ENCODE data around the gene CARD11. TPM values are rescaled to one million over a fixed set of nuclear protein-coding genes. Genes with fewer than 3 reads are reported as not detected.
A peak's percentile ranks its signal among the peaks of the same experiment; 100 is the strongest.
"Not testable (repeated sequence)": the region's sequence is repeated elsewhere in the genome, so short reads cannot be mapped to it uniquely, and the experiment has no call there.

CARD11 gene
- total and polyA plus RNA-seq, 9 donors = 0.28 to 2.5 (median 0.80) TPM

- 11 to 14% (median 13%) methylated on average over 14 of the region's 14 CpGs for WGBS, 3 donors
- Histone ChIP-seq H3K4me1 (ENCODE audit: insufficient read depth) (no peaks in the 10 kb centered on the region), H3K9me3 (no peaks in the 10 kb centered on the region), H3K27ac (no peak overlapping the region), H3K27me3 (no peaks in the 10 kb centered on the region), H3K4me3 (no peak overlapping the region), H3K36me3 (no peaks in the 10 kb centered on the region)
- intact Hi-C loops (cut with DNase I) = no loop called here
- DNase-seq = peak in 1 of 5 donors; percentile 23
- TF ChIP-seq POLR2A (IDR thresholded peaks at IDR 0.05) = no peak
- TF ChIP-seq EP300 (IDR thresholded peaks at IDR 0.05) = no peak
- TF ChIP-seq, protein P1, sequence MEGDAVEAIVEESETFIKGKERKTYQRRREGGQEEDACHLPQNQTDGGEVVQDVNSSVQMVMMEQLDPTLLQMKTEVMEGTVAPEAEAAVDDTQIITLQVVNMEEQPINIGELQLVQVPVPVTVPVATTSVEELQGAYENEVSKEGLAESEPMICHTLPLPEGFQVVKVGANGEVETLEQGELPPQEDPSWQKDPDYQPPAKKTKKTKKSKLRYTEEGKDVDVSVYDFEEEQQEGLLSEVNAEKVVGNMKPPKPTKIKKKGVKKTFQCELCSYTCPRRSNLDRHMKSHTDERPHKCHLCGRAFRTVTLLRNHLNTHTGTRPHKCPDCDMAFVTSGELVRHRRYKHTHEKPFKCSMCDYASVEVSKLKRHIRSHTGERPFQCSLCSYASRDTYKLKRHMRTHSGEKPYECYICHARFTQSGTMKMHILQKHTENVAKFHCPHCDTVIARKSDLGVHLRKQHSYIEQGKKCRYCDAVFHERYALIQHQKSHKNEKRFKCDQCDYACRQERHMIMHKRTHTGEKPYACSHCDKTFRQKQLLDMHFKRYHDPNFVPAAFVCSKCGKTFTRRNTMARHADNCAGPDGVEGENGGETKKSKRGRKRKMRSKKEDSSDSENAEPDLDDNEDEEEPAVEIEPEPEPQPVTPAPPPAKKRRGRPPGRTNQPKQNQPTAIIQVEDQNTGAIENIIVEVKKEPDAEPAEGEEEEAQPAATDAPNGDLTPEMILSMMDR (IDR thresholded peaks at IDR 0.05) = no peak
These were observed 15.5 kb downstream of the CARD11 start for GRCh38 chr7:3028071-3028757.

DNA sequence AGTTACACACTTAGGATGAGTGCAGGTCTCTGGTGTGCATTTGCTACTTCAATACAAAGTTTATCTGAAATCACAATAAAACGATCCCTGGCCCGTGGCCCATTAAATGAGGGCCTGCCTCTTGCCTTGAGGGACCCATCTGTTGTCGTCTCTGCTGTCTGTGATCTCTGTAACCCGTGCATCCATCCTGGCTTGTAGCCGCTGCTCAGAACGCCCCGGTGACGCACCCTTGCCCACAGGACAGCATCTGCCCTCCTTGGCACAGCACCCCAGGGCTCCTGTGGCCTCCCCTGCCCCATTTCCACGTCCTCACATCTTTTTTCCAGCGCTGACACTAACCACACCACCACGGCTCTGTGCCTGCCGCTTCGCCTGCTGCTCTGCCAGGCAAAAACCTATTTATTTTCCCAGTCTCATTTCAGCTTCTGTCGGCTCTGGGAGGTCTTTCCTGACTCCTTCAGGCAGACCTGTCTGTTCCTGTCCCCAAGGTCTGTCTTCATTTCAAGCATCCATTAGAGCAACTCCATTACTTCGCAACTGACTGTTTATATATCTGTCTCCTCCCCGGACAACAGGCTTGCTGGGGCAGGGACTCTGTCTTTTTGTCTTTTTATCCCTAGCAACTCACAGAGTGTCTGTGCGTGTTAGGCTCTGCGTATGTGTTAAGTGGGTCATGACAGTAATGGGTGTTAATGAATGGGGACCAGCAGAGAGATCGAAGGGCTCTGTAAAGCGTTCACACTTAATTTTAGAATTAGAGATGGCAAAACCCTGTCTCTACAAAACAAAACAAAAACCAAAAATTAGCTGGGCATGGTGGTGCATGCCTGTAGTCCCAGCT is 16.4 kb downstream of the CARD11 start:
- intact Hi-C loops (cut with DNase I) = no loop called here
- no peaks in the 10 kb centered on the region for H3K9me3 ChIP-seq
- no peak for DNase-seq
- H3K36me3 ChIP-seq = no peaks in the 10 kb centered on the region
- TF ChIP-seq EP300 (IDR thresholded peaks at IDR 0.05) (no peak), POLR2A (IDR thresholded peaks at IDR 0.05) (no peak)
- TF ChIP-seq, protein P1 (IDR thresholded peaks at IDR 0.05) = no peak
- H3K27ac ChIP-seq = no peak overlapping the region
- H3K4me1 ChIP-seq (ENCODE audit: insufficient read depth) = no peaks in the 10 kb centered on the region
- H3K27me3 ChIP-seq = no peaks in the 10 kb centered on the region
- H3K4me3 ChIP-seq = no peak overlapping the region
- 77 to 81% (median 80%) methylated on average over 20 of the region's 20 CpGs for WGBS, 3 donors

DNA sequence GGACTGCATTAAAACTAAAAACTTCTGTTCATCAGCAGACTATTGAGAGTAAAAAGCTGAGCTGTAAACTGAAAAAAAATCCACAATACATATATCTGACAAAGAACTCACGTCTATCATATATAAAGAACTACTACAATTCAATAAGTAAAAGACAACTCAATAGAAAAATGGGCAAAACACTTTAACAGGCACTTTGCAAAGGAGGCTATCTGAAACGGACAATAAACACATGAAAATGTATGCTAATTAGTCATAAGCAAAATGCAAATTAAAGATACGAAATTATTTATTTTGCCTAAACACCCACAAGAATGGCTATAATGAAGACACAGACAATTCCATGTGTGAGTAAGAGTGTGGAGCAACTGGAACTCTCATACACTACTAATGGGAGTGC is 18.1 kb downstream of the CARD11 start:
- Histone ChIP-seq H3K4me1 (ENCODE audit: insufficient read depth) (no peaks in the 10 kb centered on the region), H3K4me3 (no peak overlapping the region), H3K9me3 (no peaks in the 10 kb centered on the region), H3K27ac (no peak overlapping the region), H3K27me3 (no peaks in the 10 kb centered on the region), H3K36me3 (no peaks in the 10 kb centered on the region)
- 88 to 93% (median 88%) methylated on average over 3 of the region's 3 CpGs for WGBS, 3 donors
- TF ChIP-seq EP300 (IDR thresholded peaks at IDR 0.05) (no peak), POLR2A (IDR thresholded peaks at IDR 0.05) (no peak)
- TF ChIP-seq, protein P1 (IDR thresholded peaks at IDR 0.05) = no peak
- no peak for DNase-seq
- intact Hi-C loops (cut with DNase I) = no loop called here

- WGBS, 3 donors = 64 to 75% (median 65%) methylated on average over 2 of the region's 2 CpGs
- H3K36me3 ChIP-seq = no peaks in the 10 kb centered on the region
- TF ChIP-seq POLR2A (IDR thresholded peaks at IDR 0.05) (no peak), EP300 (IDR thresholded peaks at IDR 0.05) (no peak)
- TF ChIP-seq, protein P1 (IDR thresholded peaks at IDR 0.05) = no peak
These were observed 21.8 kb downstream of the CARD11 start for GRCh38 chr7:3021825-3022224.

GRCh38 chr7:3021224-3021623 is 22.4 kb downstream of the CARD11 start:
- DNase-seq; H3K4me1 ChIP-seq (ENCODE audit: insufficient read depth); H3K4me3 ChIP-seq; H3K9me3 ChIP-seq; intact Hi-C loops (cut with DNase I); H3K27ac ChIP-seq; H3K36me3 ChIP-seq; H3K27me3 ChIP-seq: not testable (repeated sequence)
- WGBS, 3 donors = 94 to 96% (median 96%) methylated on average over 8 of the region's 8 CpGs

More at GRCh38 chr7:3021825-3022224, 21.8 kb downstream of the CARD11 start:
- H3K27me3 ChIP-seq = no peaks in the 10 kb centered on the region
- H3K4me3 ChIP-seq = no peak overlapping the region
- intact Hi-C loops (cut with DNase I) = no loop called here
- DNase-seq = no peak
- no peaks in the 10 kb centered on the region for H3K4me1 ChIP-seq (ENCODE audit: insufficient read depth)
- H3K9me3 ChIP-seq = no peaks in the 10 kb centered on the region
- no peak overlapping the region for H3K27ac ChIP-seq

Data from ovary (tissue), 9 donors.